K562 (cell line): ENCODE measurements around the gene MTSS2. TPM values are rescaled to one million over a fixed set of nuclear protein-coding genes. Genes with fewer than 3 reads are reported as not detected.

ENCODE experiments used
- ATAC-seq: fragments of 200-7000 bp; cut with Tn5 transposase; 3 replicates; pipeline ENCODE4 v1.9.1; 2020; ENCODE audit warnings: moderate library complexity
- BruUV-seq: library from RNA; stranded (reverse); fragments of 400-500 nt; replicated peaks from 2 replicates; lab custom pipeline; 2021; lab: Mats Ljungman, UMichigan
- CTCF ChIA-PET: fragments of 300-600 bp; formaldehyde crosslinking; extraction: SDS; loops from one replicate; lab custom pipeline; 2021; ENCODE audit warnings: low intra/inter-chr PET ratio; lab: Yijun Ruan, JAX
- POLR2A ChIA-PET: fragments of 300-600, 350-650 bp; sonication (Branson Sonifier 250); formaldehyde crosslinking; extraction: SDS; loops from one replicate; lab custom pipeline; 2021; ENCODE audit warnings: antibody characterized with exemption, inconsistent platforms; lab: Yijun Ruan, JAX
- DNase-seq, 4 experiments: peaks; one replicate each; pipeline versions ENCODE4 v3.0.0 to v3.0.0-alpha.2; 2011 to 2018; ENCODE audit warnings: low spot score in 3 of 4, mixed read lengths in 3 of 4; ENCODE audit errors: extremely low read depth in 1 of 4
- FAIRE-seq: peaks from 2 replicates; lab custom pipeline; 2011; peaks lifted over from hg19 to GRCh38; lab: Jason Lieb, UNC
- H2AFZ ChIP-seq: 2 replicates; pipeline ENCODE4 v1.6.0; 2011; ENCODE audit warnings: low read depth, low read length, control low read depth, inconsistent platforms
- H3K27ac ChIP-seq: fragments of 200-600 bp; 3 replicates; pipeline ENCODE4 v1.8.0; 2011; ENCODE audit warnings: low read depth, mild to moderate bottlenecking, control low read depth, inconsistent platforms, low read length, moderate library complexity, mixed read lengths; ENCODE audit errors: extremely low read depth
- H3K27me3 ChIP-seq, 2 experiments: fragments of 300-600 bp in 1 of 2; 2 replicates in 1 of 2; 3 replicates in 1 of 2; pipeline versions ENCODE4 v1.6.0 to v1.8.0; 2011; ENCODE audit warnings: inconsistent platforms in 2 of 2, low read length in 2 of 2, mild to moderate bottlenecking in 1 of 2, mixed read lengths in 1 of 2, moderate library complexity in 1 of 2; ENCODE audit not compliant: control insufficient read depth in 2 of 2, insufficient read depth in 2 of 2
- H3K36me3 ChIP-seq: fragments of 300-600 bp; 3 replicates; pipeline ENCODE4 v1.8.0; 2011; ENCODE audit warnings: mild to moderate bottlenecking, low read length, inconsistent platforms; ENCODE audit not compliant: control insufficient read depth, insufficient read depth
- H3K4me1 ChIP-seq, 2 experiments: fragments of 200-600 bp in 1 of 2; replicated peaks in 1 of 2; 2 replicates in 1 of 2; 3 replicates in 1 of 2; pipeline versions ENCODE4 v1.5.1 to v1.8.0; 2011; ENCODE audit warnings: inconsistent platforms in 2 of 2, low read length in 2 of 2, mild to moderate bottlenecking in 1 of 2, mixed read lengths in 1 of 2, moderate library complexity in 1 of 2; ENCODE audit not compliant: control insufficient read depth in 2 of 2, insufficient read depth in 2 of 2
- H3K4me2 ChIP-seq: 2 replicates; pipeline ENCODE4 v1.6.1; 2011; ENCODE audit warnings: low read length, control low read depth, inconsistent platforms, mixed read lengths; ENCODE audit not compliant: insufficient read depth
- H3K4me3 ChIP-seq: fragments of 200-600 bp; sonication (generic), shearing (Covaris generic); 2 replicates; pipeline ENCODE4 v1.5.1; 2016; ENCODE audit warnings: control low read depth, inconsistent platforms
- H3K79me2 ChIP-seq: fragments of 200-600 bp; 3 replicates; pipeline ENCODE4 v1.8.0; 2011; ENCODE audit warnings: low read length, inconsistent platforms; ENCODE audit not compliant: control insufficient read depth, insufficient read depth
- H3K9ac ChIP-seq, 2 experiments: 2 replicates each; pipeline versions ENCODE4 v1.6.0 to v1.6.1; 2011; ENCODE audit warnings: low read depth in 2 of 2, low read length in 2 of 2, control low read depth in 1 of 2, inconsistent platforms in 1 of 2, mild to moderate bottlenecking in 1 of 2, mixed read lengths in 1 of 2; ENCODE audit not compliant: insufficient read depth in 1 of 2
- H3K9me1 ChIP-seq: one replicate; pipeline ENCODE4 v1.6.0; 2011; ENCODE audit warnings: inconsistent platforms, mild to moderate bottlenecking, low read length, moderate library complexity; ENCODE audit not compliant: control insufficient read depth, insufficient read depth
- H3K9me3 ChIP-seq: replicated peaks from 2 replicates; pipeline ENCODE4 v1.5.1; 2011; ENCODE audit warnings: low read depth, low read length, inconsistent platforms; ENCODE audit not compliant: control insufficient read depth, insufficient read depth
- H4K20me1 ChIP-seq: replicated peaks from 2 replicates; pipeline ENCODE4 v1.6.1; 2011; ENCODE audit warnings: low read length, inconsistent platforms, mixed read lengths; ENCODE audit not compliant: control insufficient read depth, insufficient read depth
- PHF8 ChIP-seq: fragments of 200-600 bp; sonication (generic); IDR thresholded peaks from 2 replicates; pipeline ENCODE4 v1.6.1; 2012; ENCODE audit warnings: mixed run types, mild to moderate bottlenecking, inconsistent platforms, low read length, moderate library complexity, borderline replicate concordance
- POLR2AphosphoS5 ChIP-seq: IDR thresholded peaks from 2 replicates; pipeline ENCODE4 v1.6.1; 2011; ENCODE audit warnings: mild to moderate bottlenecking, low read depth, low read length, moderate library complexity; ENCODE audit not compliant: control insufficient read depth, insufficient read depth
- POLR2G ChIP-seq: fragments of 200-400 bp; formaldehyde crosslinking; IDR thresholded peaks from 2 replicates; pipeline ENCODE4 v1.6.1; 2017; ENCODE audit warnings: low read depth, mild to moderate bottlenecking, antibody characterized with exemption, low read length, moderate library complexity
- ZNF239 ChIP-seq: fragments of 250-450 bp; sonication (Bioruptor Pico); IDR thresholded peaks from 2 replicates; pipeline ENCODE4 v1.4.0; 2020; ENCODE audit warnings: mild to moderate bottlenecking
- WGBS: fragments of 100-300 bp; shearing (Covaris generic); methylation state at CpG from one replicate; pipeline ENCODE4 v1.1.6; 2016; ENCODE audit warnings: low coverage, mixed read lengths; ENCODE audit not compliant: insufficient coverage; ENCODE audit errors: missing lambda C conversion rate; 5-methylcytosine and 5-hydroxymethylcytosine counted together
- in situ Hi-C: fragments of 300-500 bp; cut with MboI; formaldehyde crosslinking; loops from 4 replicates; pipeline ENCODE4 v1.15.0; 2018; ENCODE audit warnings: inconsistent platforms, mixed read lengths
- intact Hi-C: fragments of 100-400 bp; cut with micrococcal nuclease; formaldehyde crosslinking; loops from 2 replicates; pipeline ENCODE4 v1.14.2; 2022
- polyA plus RNA-seq, 8 experiments: library from polyadenylated mRNA; depleted of rRNA in 4 of 8; stranded (reverse) in 5 of 8; unstranded in 3 of 8; fragments of >200 nt; fragmentation: Nextera tagmentation in 2 of 8; fragmentation: Illumina TruSeq in 1 of 8; extraction: Ambion mirVana in 2 of 8; extraction: Trizol in 1 of 8; gene quantifications; 2 replicates each; pipeline versions ENCODE4 v1.2.1 to v1.2.3, GENCODE V29; 2011 to 2014; ENCODE audit warnings: inconsistent platforms in 1 of 8, missing spikeins in 1 of 8
- total RNA-seq, 7 experiments: library from RNA; depleted of rRNA in 6 of 7; stranded (reverse); fragments of >200 nt in 6 of 7; fragmentation: Illumina TruSeq in 2 of 7; extraction: Trizol in 2 of 7; gene quantifications; 2 replicates each; pipeline versions ENCODE4 v1.2.1 to v1.2.3, GENCODE V29; 2011 to 2021; ENCODE audit warnings: low replicate concordance in 1 of 7
- TF ChIP-seq, protein P1 (sequence below): sonication (generic); formaldehyde crosslinking; IDR thresholded peaks from 2 replicates; pipeline ENCODE4 v1.8.1; 2023; ENCODE audit warnings: mild to moderate bottlenecking, missing genetic modification reagents

The MTSS2 gene
- total and polyA plus RNA-seq, 9 of the 15 experiments (the other 6 are each of a cell fraction or from before 2014, with no cell fraction given), result 0.11 to 60.3 (median 16.9) TPM

DNA sequence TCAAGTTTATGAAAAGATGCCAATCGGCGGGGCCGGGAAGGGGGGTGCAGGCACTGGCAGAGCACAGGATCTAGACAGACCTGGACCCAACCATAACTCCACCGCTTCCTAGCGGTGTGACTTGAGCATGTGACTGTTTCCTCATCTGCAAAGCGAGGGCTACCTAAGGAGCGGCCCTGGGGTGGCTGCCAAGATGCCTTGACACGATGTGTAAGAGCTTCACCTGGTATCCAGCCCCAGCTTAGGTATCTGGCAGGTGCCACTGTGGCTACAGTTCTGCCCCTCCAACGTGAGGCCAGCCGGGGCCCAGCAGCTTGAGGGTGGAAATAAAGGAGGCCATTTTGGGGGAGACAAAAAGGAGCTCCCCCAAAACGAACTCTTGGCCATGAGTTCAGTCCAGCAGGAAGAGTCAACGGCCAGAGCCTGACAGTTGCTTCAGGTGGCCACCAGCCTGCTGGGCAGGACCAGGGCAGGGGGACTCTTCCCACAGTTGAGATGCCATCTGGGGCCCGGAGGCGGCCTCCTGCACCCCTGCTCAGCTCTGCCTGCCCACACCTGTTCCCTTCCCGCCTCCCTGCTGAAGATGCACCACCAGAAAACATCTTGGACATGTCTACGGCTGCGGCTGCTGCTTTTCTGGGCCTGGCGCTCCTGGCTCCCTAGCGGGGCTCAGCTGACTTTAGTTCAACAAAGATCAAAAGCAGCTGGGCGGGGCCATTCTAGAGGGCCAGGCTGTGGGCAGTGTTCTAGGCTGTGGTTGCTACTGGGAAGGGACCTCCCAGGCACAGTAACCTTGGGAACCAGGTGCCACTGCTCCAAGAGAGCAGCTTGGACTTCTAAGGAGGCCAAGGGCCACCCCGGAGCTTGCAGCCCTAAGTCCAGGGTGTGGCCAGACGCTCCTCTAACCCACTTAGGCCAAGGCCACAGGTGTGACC, 3.4 kb upstream of the MTSS2 start:
- ChIA-PET CTCF (no interaction called here), POLR2A (interaction anchor here (0.6 to 0.7 kb wide), 2 partner anchors 82 to 104 kb away, joined by 3 read pairs; no protein-coding TSS in a partner anchor)
- BruUV-seq, result no TSS peak
- peak overlapping the region in 1 of 2 experiments; percentile 20; a peak in 1 of 4 replicates for H3K9ac ChIP-seq
- FAIRE-seq, result no peak
- ATAC-seq, result no peak
- H3K36me3 ChIP-seq, result peaks cover 11% of the 10 kb centered on the region; the same call in 1 of the 3 replicates
- peaks cover 15 to 82% of the 10 kb centered on the region in 2 experiments for H3K4me1 ChIP-seq
- no peak overlapping the region for H3K4me3 ChIP-seq
- WGBS, result 83% methylated on average over 19 of the region's 22 CpGs
- H3K9me1 ChIP-seq, result no peaks in the 10 kb centered on the region
- H3K9me3 ChIP-seq, result no peaks in the 10 kb centered on the region
- no peaks in the 10 kb centered on the region for H4K20me1 ChIP-seq
- no peak overlapping the region for H3K4me2 ChIP-seq
- H3K27ac ChIP-seq, result no peak overlapping the region
- intact Hi-C loops, result loop anchor here (5.0 kb wide), 2 partner anchors 48 to 83 kb away; no protein-coding TSS in a partner anchor
- no peak for TF ChIP-seq ZNF239 (CRISPR knock-in tag)
- TF ChIP-seq POLR2AphosphoS5, result no peak
- TF ChIP-seq, protein P1, sequence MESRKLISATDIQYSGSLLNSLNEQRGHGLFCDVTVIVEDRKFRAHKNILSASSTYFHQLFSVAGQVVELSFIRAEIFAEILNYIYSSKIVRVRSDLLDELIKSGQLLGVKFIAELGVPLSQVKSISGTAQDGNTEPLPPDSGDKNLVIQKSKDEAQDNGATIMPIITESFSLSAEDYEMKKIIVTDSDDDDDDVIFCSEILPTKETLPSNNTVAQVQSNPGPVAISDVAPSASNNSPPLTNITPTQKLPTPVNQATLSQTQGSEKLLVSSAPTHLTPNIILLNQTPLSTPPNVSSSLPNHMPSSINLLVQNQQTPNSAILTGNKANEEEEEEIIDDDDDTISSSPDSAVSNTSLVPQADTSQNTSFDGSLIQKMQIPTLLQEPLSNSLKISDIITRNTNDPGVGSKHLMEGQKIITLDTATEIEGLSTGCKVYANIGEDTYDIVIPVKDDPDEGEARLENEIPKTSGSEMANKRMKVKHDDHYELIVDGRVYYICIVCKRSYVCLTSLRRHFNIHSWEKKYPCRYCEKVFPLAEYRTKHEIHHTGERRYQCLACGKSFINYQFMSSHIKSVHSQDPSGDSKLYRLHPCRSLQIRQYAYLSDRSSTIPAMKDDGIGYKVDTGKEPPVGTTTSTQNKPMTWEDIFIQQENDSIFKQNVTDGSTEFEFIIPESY, result peak; percentile 69; the same call in 1 of the 2 replicates
- TF ChIP-seq PHF8, result no peak
- TF ChIP-seq POLR2G, result no peak
- in situ Hi-C loops, result no loop called here
- H3K27me3 ChIP-seq, result no peaks in the 10 kb centered on the region
- H3K79me2 ChIP-seq, result peaks cover 14% of the 10 kb centered on the region
- DNase-seq, result no peak
- H2AFZ ChIP-seq, result no peak overlapping the region
